Sigmoid colon (tissue), 7 donors: Measurements from ENCODE around the gene MRPL44. TPM values are rescaled to one million over a fixed set of nuclear protein-coding genes. Genes with fewer than 3 reads are reported as not detected.
A peak's percentile ranks its signal among the peaks of the same experiment; 100 is the strongest.

Source experiments
- DNase-seq: peaks from one replicate; pipeline ENCODE4 v3.0.0-alpha.2; 2019
- H3K27ac ChIP-seq, 4 donors: fragments of 200-600 bp; sonication (generic); one replicate each; pipeline ENCODE4 v1.5.1; 2016 to 2019; ENCODE audit warnings: mild to moderate bottlenecking in 1 of 4
- H3K27me3 ChIP-seq, 3 donors: fragments of 200-600 bp; sonication (generic); one replicate each; pipeline ENCODE4 v1.5.1; 2019; ENCODE audit warnings: mild to moderate bottlenecking in 1 of 3
- H3K36me3 ChIP-seq, 4 donors: fragments of 200-600 bp; sonication (generic); one replicate each; pipeline ENCODE4 v1.5.1; 2016 to 2019
- H3K4me1 ChIP-seq, 4 donors: fragments of 200-600 bp; sonication (generic); one replicate each; pipeline ENCODE4 v1.5.1; 2017 to 2019
- H3K4me3 ChIP-seq, 4 donors: fragments of 200-600 bp; sonication (generic); one replicate each; pipeline ENCODE4 v1.5.1; 2017 to 2019; ENCODE audit warnings: mild to moderate bottlenecking in 2 of 4, moderate library complexity in 1 of 4
- H3K9me3 ChIP-seq, 4 donors: fragments of 200-600 bp in 3 of 4; sonication (generic) in 3 of 4; one replicate each; pipeline versions ENCODE4 v1.5.1 to v1.6.1; 2013 to 2019
- CTCF ChIP-seq, 4 experiments: fragments of 450-650 bp in 3 of 4; fragments of 200-600 bp in 1 of 4; IDR thresholded peaks; one replicate each; pipeline ENCODE4 v1.5.1; 2016 to 2019; ENCODE audit warnings: antibody characterized with exemption in 4 of 4, mild to moderate bottlenecking in 3 of 4, moderate library complexity in 2 of 4
- EP300 ChIP-seq, 4 donors: sonication (generic); formaldehyde crosslinking; IDR thresholded peaks; one replicate each; pipeline ENCODE4 v1.6.1; 2017; ENCODE audit warnings: antibody characterized with exemption in 4 of 4
- POLR2A ChIP-seq, 2 donors: fragments of 450-650 bp; IDR thresholded peaks; one replicate each; pipeline ENCODE4 v1.6.1; 2016; ENCODE audit warnings: antibody characterized with exemption in 2 of 2, mild to moderate bottlenecking in 2 of 2, moderate library complexity in 2 of 2
- POLR2AphosphoS5 ChIP-seq, 4 donors: sonication (generic); formaldehyde crosslinking; IDR thresholded peaks; one replicate each; pipeline ENCODE4 v1.6.1; 2017; ENCODE audit warnings: antibody characterized with exemption in 4 of 4
- WGBS, 2 donors: extraction: QIAGEN DNeasy Blood & Tissue Kit; methylation state at CpG; one replicate each; pipeline ENCODE4 v1.1.7; 2013; 5-methylcytosine and 5-hydroxymethylcytosine counted together
- intact Hi-C: fragments of 100-400 bp; cut with DNase I; formaldehyde crosslinking; loops from one replicate; pipeline ENCODE4 v1.15.1; 2023
- polyA plus RNA-seq, 3 donors: library from polyadenylated mRNA; stranded (reverse); fragments of 200-250 nt; gene quantifications; one replicate each; pipeline ENCODE4 v1.2.3, GENCODE V29; 2013
- total RNA-seq, 4 donors: library from RNA; depleted of rRNA; stranded (reverse); fragments of >200 nt; gene quantifications; one replicate each; pipeline ENCODE4 v1.1.0, GENCODE V29; 2016
- donor health status: healthy with polysubstance abuse.
- donor health status: Bipolar disorder and iron deficiency.
- donor health status: healthy.

Gene MRPL44
- total and polyA plus RNA-seq, 7 donors: 14.9 to 51.3 (median 22.8) TPM

GRCh38 chr2:223928113-223929006 is 28.9 kb upstream of the MRPL44 start:
- WGBS, 2 donors: 80 to 95% methylated on average over 7 of the region's 7 CpGs
- no peaks in the 10 kb centered on the region for H3K9me3 ChIP-seq
- no peaks in the 10 kb centered on the region for H3K27me3 ChIP-seq
- intact Hi-C loops: no loop called here
- no peak for TF ChIP-seq EP300 (IDR thresholded peaks at IDR 0.05)
- no peak for TF ChIP-seq POLR2A (IDR thresholded peaks at IDR 0.05)
- no peak for TF ChIP-seq CTCF (IDR thresholded peaks at IDR 0.05)
- no peak for TF ChIP-seq POLR2AphosphoS5 (IDR thresholded peaks at IDR 0.05)
- no peak overlapping the region for H3K27ac ChIP-seq
- H3K4me3 ChIP-seq: no peak overlapping the region
- no peaks in the 10 kb centered on the region for H3K36me3 ChIP-seq
- H3K4me1 ChIP-seq: peaks cover 0 to 20% (median 9%) of the 10 kb centered on the region in 4 donors
- no peak for DNase-seq

- H3K9me3 ChIP-seq: no peaks in the 10 kb centered on the region
- no peaks in the 10 kb centered on the region for H3K36me3 ChIP-seq
- intact Hi-C loops: no loop called here
- TF ChIP-seq EP300 (IDR thresholded peaks at IDR 0.05) (no peak), POLR2A (IDR thresholded peaks at IDR 0.05) (no peak), CTCF (IDR thresholded peaks at IDR 0.05) (no peak), POLR2AphosphoS5 (IDR thresholded peaks at IDR 0.05) (no peak)
- no peak overlapping the region for H3K4me3 ChIP-seq
- H3K4me1 ChIP-seq: peaks cover 0 to 22% (median 13%) of the 10 kb centered on the region in 4 donors
- 8 to 18% methylated on average over 4 of the region's 4 CpGs for WGBS, 2 donors
- no peaks in the 10 kb centered on the region for H3K27me3 ChIP-seq
- no peak for DNase-seq
- H3K27ac ChIP-seq: no peak overlapping the region
Observed at GRCh38 chr2:223929571-223930102, 27.6 kb upstream of the MRPL44 start.

DNA sequence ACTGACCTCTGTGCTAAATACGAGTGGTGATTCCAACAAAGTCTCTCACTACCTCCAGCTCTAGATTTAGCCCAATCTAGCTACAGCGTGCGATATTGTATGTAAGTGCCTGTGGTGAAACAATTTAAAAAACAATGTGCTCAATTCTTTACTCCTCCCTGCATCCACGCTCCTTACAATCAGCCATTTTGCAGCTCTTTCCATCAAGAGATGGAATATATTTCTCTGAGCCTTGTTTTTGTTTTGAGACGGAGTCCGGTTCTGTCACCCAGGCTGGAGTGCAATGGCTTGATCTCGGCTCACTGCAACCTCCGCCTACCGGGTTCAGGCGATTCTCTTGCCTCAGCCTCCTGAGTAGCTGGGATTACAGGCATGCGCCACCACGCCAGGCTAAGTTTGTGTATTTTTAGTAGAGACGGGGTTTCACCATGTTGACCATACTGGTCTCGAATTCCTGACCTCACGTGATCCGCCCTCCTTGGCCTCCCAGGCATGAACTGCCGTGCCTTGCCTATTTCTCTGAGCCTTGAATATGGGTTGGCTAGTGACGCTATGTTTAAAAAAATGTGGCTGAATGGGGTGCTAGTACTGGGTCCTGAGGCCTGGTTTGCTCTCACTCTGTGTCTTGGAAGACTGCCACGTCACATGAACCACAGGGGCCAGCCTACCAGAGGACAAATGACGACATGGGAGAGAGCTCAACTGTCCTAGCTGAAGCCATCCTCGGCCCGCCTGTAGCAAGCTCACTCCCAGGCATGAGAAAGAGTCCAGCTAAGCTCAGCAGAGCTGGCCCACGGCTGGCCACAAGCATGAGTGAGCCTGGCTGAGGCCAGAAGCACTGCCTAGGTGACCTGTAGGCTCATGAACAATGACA is 26.9 kb upstream of the MRPL44 start:
- Histone ChIP-seq H3K4me3 (no peak overlapping the region), H3K27ac (no peak overlapping the region)

More for the DNA sequence above, 26.9 kb upstream of the MRPL44 start:
- H3K36me3 ChIP-seq: no peaks in the 10 kb centered on the region
- no peak for TF ChIP-seq POLR2AphosphoS5 (IDR thresholded peaks at IDR 0.05)
- no peak for TF ChIP-seq CTCF (IDR thresholded peaks at IDR 0.05)
- no peak for TF ChIP-seq EP300 (IDR thresholded peaks at IDR 0.05)
- TF ChIP-seq POLR2A (IDR thresholded peaks at IDR 0.05): no peak
- WGBS, 2 donors: 79 to 80% methylated on average over 23 of the region's 23 CpGs
- no peaks in the 10 kb centered on the region for H3K27me3 ChIP-seq
- H3K9me3 ChIP-seq: no peaks in the 10 kb centered on the region
- H3K4me1 ChIP-seq: peaks cover 0 to 23% (median 17%) of the 10 kb centered on the region in 4 donors
- peak; percentile 69 for DNase-seq
- intact Hi-C loops: no loop called here
